ENCODE measurements around the gene STK33.

- TF ChIP-seq CTCF (IDR thresholded peaks at IDR 0.05) = no peak
- TF ChIP-seq POLR2A (IDR thresholded peaks at IDR 0.05) = no peak
Measured at GRCh38 chr11:8639655-8640054, 45.6 kb upstream of the STK33 start.
